ENCODE data around the gene HSPG2. TPM values are rescaled to one million over a fixed set of nuclear protein-coding genes. Genes with fewer than 3 reads are reported as not detected.
"Not testable (repeated sequence)": the region's sequence is repeated elsewhere in the genome, so short reads cannot be mapped to it uniquely, and the experiment has no call there.

HSPG2 gene
- total RNA-seq, 1 donor from 2014 or later, result 221 TPM

GRCh38 chr1:21782349-21782867 lies 154.7 kb downstream of the HSPG2 start:
- DNase-seq (ENCODE audit: low spot score in 2 of 2, unreplicated experiment in 2 of 2), result peak in 1 of 2 experiments; percentile 34
- TF ChIP-seq, protein P1, sequence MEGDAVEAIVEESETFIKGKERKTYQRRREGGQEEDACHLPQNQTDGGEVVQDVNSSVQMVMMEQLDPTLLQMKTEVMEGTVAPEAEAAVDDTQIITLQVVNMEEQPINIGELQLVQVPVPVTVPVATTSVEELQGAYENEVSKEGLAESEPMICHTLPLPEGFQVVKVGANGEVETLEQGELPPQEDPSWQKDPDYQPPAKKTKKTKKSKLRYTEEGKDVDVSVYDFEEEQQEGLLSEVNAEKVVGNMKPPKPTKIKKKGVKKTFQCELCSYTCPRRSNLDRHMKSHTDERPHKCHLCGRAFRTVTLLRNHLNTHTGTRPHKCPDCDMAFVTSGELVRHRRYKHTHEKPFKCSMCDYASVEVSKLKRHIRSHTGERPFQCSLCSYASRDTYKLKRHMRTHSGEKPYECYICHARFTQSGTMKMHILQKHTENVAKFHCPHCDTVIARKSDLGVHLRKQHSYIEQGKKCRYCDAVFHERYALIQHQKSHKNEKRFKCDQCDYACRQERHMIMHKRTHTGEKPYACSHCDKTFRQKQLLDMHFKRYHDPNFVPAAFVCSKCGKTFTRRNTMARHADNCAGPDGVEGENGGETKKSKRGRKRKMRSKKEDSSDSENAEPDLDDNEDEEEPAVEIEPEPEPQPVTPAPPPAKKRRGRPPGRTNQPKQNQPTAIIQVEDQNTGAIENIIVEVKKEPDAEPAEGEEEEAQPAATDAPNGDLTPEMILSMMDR (IDR thresholded peaks at IDR 0.05; ENCODE audit: unreplicated experiment), result no peak
- Mint-ChIP-seq H3K9me3 (peaks cover under 1% of the 10 kb centered on the region), H3K36me3 (peaks cover 8% of the 10 kb centered on the region), H3K4me3 (peak overlapping the region; percentile 88), H3K4me1 (peaks cover 13% of the 10 kb centered on the region), H3K27me3 (ENCODE audit: low read depth) (no peaks in the 10 kb centered on the region), H3K27ac (peak overlapping the region; percentile 98)

- H3K4me1 Mint-ChIP-seq, result peaks cover 13% of the 10 kb centered on the region
- H3K27ac Mint-ChIP-seq, result peak overlapping the region; percentile 98
- TF ChIP-seq, protein P1 (IDR thresholded peaks at IDR 0.05; ENCODE audit: unreplicated experiment), result no peak
- peaks cover 10% of the 10 kb centered on the region for H3K36me3 Mint-ChIP-seq
- H3K4me3 Mint-ChIP-seq, result peak overlapping the region; percentile 88
- H3K27me3 Mint-ChIP-seq (ENCODE audit: low read depth), result no peaks in the 10 kb centered on the region
- peaks cover 3% of the 10 kb centered on the region for H3K9me3 Mint-ChIP-seq
- DNase-seq (ENCODE audit: low spot score in 2 of 2, unreplicated experiment in 2 of 2), result peak in 1 of 2 experiments; percentile 47
These were observed 155.2 kb downstream of the HSPG2 start for GRCh38 chr1:21781815-21782348.

- Mint-ChIP-seq H3K36me3 (peaks cover 12% of the 10 kb centered on the region), H3K4me1 (peaks cover 13% of the 10 kb centered on the region), H3K27ac (peak overlapping the region; percentile 92), H3K9me3 (peaks cover 3% of the 10 kb centered on the region), H3K27me3 (ENCODE audit: low read depth) (no peaks in the 10 kb centered on the region), H3K4me3 (peak overlapping the region; percentile 52)
- DNase-seq (ENCODE audit: low spot score in 2 of 2, unreplicated experiment in 2 of 2), result no peak
- TF ChIP-seq, protein P1 (IDR thresholded peaks at IDR 0.05; ENCODE audit: unreplicated experiment), result no peak
These were observed 157.2 kb downstream of the HSPG2 start for GRCh38 chr1:21779613-21780521.

DNA sequence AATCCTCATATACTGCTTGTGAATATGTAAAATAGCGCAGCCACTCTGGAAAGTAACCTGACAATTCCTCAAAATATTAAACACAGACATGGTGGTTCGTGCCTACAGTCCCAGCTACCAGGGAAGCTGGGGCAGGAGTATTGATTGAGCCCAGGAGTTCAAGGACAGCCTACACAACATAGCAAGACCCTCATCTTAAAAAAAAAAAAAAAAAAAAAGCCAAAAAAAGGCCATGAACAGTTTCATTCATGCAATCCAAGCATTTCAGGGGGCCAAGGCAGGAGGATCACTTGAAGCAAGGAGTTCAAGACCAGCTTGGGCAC lies 158.7 kb downstream of the HSPG2 start:
- Mint-ChIP-seq H3K27ac (no peak overlapping the region), H3K27me3 (ENCODE audit: low read depth) (no peaks in the 10 kb centered on the region), H3K9me3 (peaks cover 3% of the 10 kb centered on the region), H3K4me3 (no peak overlapping the region), H3K36me3 (peaks cover 12% of the 10 kb centered on the region), H3K4me1 (peaks cover 13% of the 10 kb centered on the region)
- no peak for DNase-seq (ENCODE audit: low spot score in 2 of 2, unreplicated experiment in 2 of 2)
- TF ChIP-seq, protein P1 (IDR thresholded peaks at IDR 0.05; ENCODE audit: unreplicated experiment), result no peak

- DNase-seq (ENCODE audit: low spot score in 2 of 2, unreplicated experiment in 2 of 2); H3K9me3 Mint-ChIP-seq; H3K27me3 Mint-ChIP-seq (ENCODE audit: low read depth); H3K4me3 Mint-ChIP-seq; H3K27ac Mint-ChIP-seq: not testable (repeated sequence)
- Mint-ChIP-seq H3K36me3 (peaks cover 12% of the 10 kb centered on the region), H3K4me1 (peaks cover 12% of the 10 kb centered on the region)
These were observed 160.2 kb downstream of the HSPG2 start for GRCh38 chr1:21776925-21777324.

DNA sequence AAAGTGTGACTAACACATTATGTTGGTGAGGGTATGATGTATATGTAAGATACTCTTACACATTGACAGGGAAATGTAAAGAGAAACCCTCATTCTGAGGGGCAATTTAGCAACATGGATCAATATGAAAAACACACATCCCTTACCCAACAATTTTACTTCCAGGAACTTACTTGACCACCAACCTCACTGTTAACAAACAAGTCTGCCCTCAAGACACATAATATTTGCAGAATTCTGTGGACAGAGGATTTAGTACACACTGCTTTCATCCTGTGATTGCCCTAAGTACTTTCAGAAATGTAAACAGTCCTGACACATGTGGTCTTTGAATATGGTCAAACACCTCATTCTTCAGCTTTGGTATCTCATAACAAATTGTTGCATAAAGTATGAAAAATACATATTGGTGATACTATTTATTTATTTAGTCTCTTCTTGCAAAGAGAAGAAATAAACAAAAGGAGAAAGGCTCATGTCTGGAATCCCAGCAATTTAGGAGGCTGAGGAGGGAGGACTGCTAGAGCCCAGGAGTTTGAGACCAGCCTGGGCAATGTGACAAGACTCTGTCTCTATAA lies 161.0 kb downstream of the HSPG2 start:
- H3K27me3 Mint-ChIP-seq (ENCODE audit: low read depth), result no peaks in the 10 kb centered on the region
- H3K4me3 Mint-ChIP-seq, result no peak overlapping the region

More for the DNA sequence above, 161.0 kb downstream of the HSPG2 start:
- TF ChIP-seq, protein P1 (IDR thresholded peaks at IDR 0.05; ENCODE audit: unreplicated experiment), result no peak
- Mint-ChIP-seq H3K4me1 (peaks cover 10% of the 10 kb centered on the region), H3K36me3 (peaks cover 12% of the 10 kb centered on the region), H3K27ac (no peak overlapping the region), H3K9me3 (peaks cover 3% of the 10 kb centered on the region)
- DNase-seq (ENCODE audit: low spot score in 2 of 2, unreplicated experiment in 2 of 2), result no peak

All from mesothelial cell of epicardium (in vitro differentiated cells).